22Rv1 (cell line): Measurements from ENCODE around the gene NOTCH2.

Experiments used
- CTCF ChIP-seq: fragments of 450-650 bp; IDR thresholded peaks from 2 replicates; pipeline ENCODE4 v1.5.1; 2017; ENCODE audit warnings: mild to moderate bottlenecking
- ZFX ChIP-seq: fragments of 450-650 bp; IDR thresholded peaks from 2 replicates; pipeline ENCODE4 v1.6.1; 2017; ENCODE audit warnings: antibody characterized with exemption, borderline replicate concordance

DNA sequence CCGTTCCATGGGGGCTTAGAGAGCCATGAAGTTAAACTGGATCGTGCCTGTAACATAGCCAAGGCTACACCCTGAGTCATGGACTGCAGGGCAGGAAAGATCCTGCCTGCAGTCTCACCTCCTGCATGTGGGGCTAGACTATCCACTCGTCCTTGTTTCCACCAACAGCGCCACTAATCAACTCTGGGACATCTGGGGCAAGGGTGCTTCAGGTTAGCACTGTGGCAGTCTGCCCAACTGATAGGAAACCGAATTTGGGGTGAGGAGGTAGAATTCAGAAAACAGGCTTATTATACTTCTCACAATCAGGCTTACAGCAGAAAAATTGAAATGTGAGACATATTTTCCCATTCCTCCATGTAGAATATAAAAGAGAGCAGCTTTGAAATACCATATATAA, 88.0 kb downstream of the NOTCH2 start:
- TF ChIP-seq ZFX: no peak
- no peak for TF ChIP-seq CTCF
